DOHH2 (cell line): ENCODE results near the gene CPEB3.

ENCODE experiments used
- CTCF ChIP-seq: fragments of 200-600 bp; sonication (generic); IDR thresholded peaks from one replicate; pipeline ENCODE4 v1.5.1; 2014; ENCODE audit warnings: antibody characterized with exemption, mild to moderate bottlenecking, low read depth, low read length; ENCODE audit not compliant: poor library complexity, severe bottlenecking
- EZH2phosphoT487 ChIP-seq: fragments of 200-600 bp; sonication (generic); IDR thresholded peaks from 2 replicates; pipeline ENCODE4 v1.6.1; 2017; ENCODE audit warnings: borderline replicate concordance, mild to moderate bottlenecking, antibody characterized with exemption, low read length, moderate library complexity, mixed read lengths

- no peak for TF ChIP-seq CTCF
- TF ChIP-seq EZH2phosphoT487: no peak
These were observed 25.7 kb upstream of the CPEB3 start for GRCh38 chr10:92316610-92317009.
